ENCODE results near the gene MOB4. TPM values are rescaled to one million over a fixed set of nuclear protein-coding genes. Genes with fewer than 3 reads are reported as not detected.

MOB4 gene
- total and polyA plus RNA-seq, 10 of the 15 experiments (the other 5 are each of a cell fraction or from before 2014, with no cell fraction given), result 13.5 to 44.2 (median 32.4) TPM

DNA sequence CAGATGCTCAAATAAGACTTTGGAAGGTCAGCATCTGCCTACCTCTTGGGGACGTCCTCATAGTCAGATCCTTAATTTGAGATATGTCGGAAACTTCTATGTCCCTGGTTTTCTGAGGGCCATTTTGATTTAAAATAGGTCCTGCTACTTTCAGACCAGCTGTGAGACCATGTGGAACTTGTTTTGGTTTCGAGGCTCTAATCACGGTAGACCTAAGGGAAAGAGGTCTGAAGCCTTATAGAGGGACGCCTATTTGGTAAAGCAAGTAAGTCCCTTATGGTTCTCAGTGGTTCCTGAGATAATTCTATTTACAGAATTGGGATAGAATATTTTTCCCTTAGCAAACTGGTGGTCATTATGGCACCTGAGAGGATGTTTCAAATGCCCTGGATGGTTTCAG, 84.4 kb downstream of the MOB4 start:
- H3K4me1 ChIP-seq (ENCODE audit: control insufficient read depth, insufficient read depth, low read length), result peaks cover 7% of the 10 kb centered on the region
- H3K27ac ChIP-seq (ENCODE audit: control insufficient read depth, insufficient read depth), result no peak overlapping the region
- DNase-seq (ENCODE audit: low read depth, low spot score) (no peak), ATAC-seq (peak; percentile 46), FAIRE-seq (no peak)
- H3K4me3 ChIP-seq, result no peak overlapping the region
- CTCF ChIA-PET, result interaction anchor here (0.9 to 1.3 kb wide), 3 partner anchors 94 to 646 kb away, joined by 3 to 5 read pairs (median 4); no protein-coding TSS in a partner anchor
- H3K9ac ChIP-seq (ENCODE audit: control insufficient read depth, insufficient read depth, low read length), result no peak overlapping the region
- no peaks in the 10 kb centered on the region; the same call in 2 of the 3 replicates for H3K9me3 ChIP-seq (replicated peaks; ENCODE audit: control insufficient read depth, insufficient read depth, low read length)
- WGBS (ENCODE audit: insufficient coverage, insufficient replicate concordance, low lambda C conversion rate, missing lambda C conversion rate), result 38% methylated on average over 5 of the region's 5 CpGs
- peak overlapping the region; percentile 19 for H2AFZ ChIP-seq (ENCODE audit: control insufficient read depth, low read depth, low read length)
- no peaks in the 10 kb centered on the region for H3K36me3 ChIP-seq (ENCODE audit: control insufficient read depth in 2 of 2, insufficient read depth in 2 of 2, low read length in 1 of 2)
- BruUV-seq (replicated peaks), result no TSS peak
- SMC1A ChIA-PET (ENCODE audit: uncharacterized antibody, unreplicated experiment), result interaction anchor here (1.0 to 1.6 kb wide), 5 partner anchors 11 to 104 kb away, joined by 3 to 9 read pairs (median 4); no protein-coding TSS in a partner anchor
- POLR2A ChIA-PET, result no interaction called here
- no peaks in the 10 kb centered on the region for H3K79me2 ChIP-seq (ENCODE audit: control insufficient read depth, insufficient read depth, low read length)
- in situ Hi-C loops (cut with MboI) (no loop called here), intact Hi-C loops (cut with micrococcal nuclease; ENCODE audit: unreplicated experiment) (loop anchor here (5.0 kb wide), 2 partner anchors 103 to 107 kb away; partner anchors contain the start of genes HSPD1 and MARS2)
- no peaks in the 10 kb centered on the region for H3K27me3 ChIP-seq (replicated peaks in 1 of 2; ENCODE audit: control insufficient read depth in 2 of 2, insufficient read depth in 2 of 2, low read length in 1 of 2)
- RAD21 ChIA-PET (ENCODE audit: unreplicated experiment), result interaction anchor here (1.0 to 1.1 kb wide), 3 partner anchors 28 to 111 kb away, joined by 3 read pairs; partner anchors contain the start of gene MARS2
- H4K20me1 ChIP-seq (ENCODE audit: control insufficient read depth, insufficient read depth), result no peaks in the 10 kb centered on the region
- H3K4me2 ChIP-seq (ENCODE audit: control insufficient read depth, insufficient read depth), result peak overlapping the region; percentile 10; the same call in 1 of the 2 replicates
- TF ChIP-seq CBFB (IDR thresholded peaks at IDR 0.05; ENCODE audit: low read depth) (no peak), E4F1 (IDR thresholded peaks at IDR 0.05; ENCODE audit: borderline replicate concordance, partially characterized antibody) (no peak), SKIL (IDR thresholded peaks at IDR 0.05; ENCODE audit: low read depth, poor library complexity, severe bottlenecking) (no peak), BHLHE40 (IDR thresholded peaks at IDR 0.05; ENCODE audit: borderline replicate concordance in 1 of 2, low read depth in 2 of 2, low read length in 1 of 2) (no peak), ZNF384 (IDR thresholded peaks at IDR 0.05; ENCODE audit: borderline replicate concordance, low read depth, low read length) (no peak), BCL3 (IDR thresholded peaks at IDR 0.05; ENCODE audit: borderline replicate concordance, insufficient read depth, low read depth, low read length, poor library complexity, severe bottlenecking) (no peak), BRCA1 (IDR thresholded peaks at IDR 0.05; ENCODE audit: low read depth, low read length) (no peak), TCF3 (IDR thresholded peaks at IDR 0.05; ENCODE audit: borderline replicate concordance, insufficient read depth, low read depth, low read length) (no peak)
- TF ChIP-seq, protein P1, sequence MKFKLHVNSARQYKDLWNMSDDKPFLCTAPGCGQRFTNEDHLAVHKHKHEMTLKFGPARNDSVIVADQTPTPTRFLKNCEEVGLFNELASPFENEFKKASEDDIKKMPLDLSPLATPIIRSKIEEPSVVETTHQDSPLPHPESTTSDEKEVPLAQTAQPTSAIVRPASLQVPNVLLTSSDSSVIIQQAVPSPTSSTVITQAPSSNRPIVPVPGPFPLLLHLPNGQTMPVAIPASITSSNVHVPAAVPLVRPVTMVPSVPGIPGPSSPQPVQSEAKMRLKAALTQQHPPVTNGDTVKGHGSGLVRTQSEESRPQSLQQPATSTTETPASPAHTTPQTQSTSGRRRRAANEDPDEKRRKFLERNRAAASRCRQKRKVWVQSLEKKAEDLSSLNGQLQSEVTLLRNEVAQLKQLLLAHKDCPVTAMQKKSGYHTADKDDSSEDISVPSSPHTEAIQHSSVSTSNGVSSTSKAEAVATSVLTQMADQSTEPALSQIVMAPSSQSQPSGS (IDR thresholded peaks at IDR 0.05; ENCODE audit: low read length), result no peak
